ENCODE measurements around the gene LINC00305. TPM values are rescaled to one million over a fixed set of nuclear protein-coding genes. Genes with fewer than 3 reads are reported as not detected.

The LINC00305 gene
- total RNA-seq, 1 donor from 2014 or later, result not detected

DNA sequence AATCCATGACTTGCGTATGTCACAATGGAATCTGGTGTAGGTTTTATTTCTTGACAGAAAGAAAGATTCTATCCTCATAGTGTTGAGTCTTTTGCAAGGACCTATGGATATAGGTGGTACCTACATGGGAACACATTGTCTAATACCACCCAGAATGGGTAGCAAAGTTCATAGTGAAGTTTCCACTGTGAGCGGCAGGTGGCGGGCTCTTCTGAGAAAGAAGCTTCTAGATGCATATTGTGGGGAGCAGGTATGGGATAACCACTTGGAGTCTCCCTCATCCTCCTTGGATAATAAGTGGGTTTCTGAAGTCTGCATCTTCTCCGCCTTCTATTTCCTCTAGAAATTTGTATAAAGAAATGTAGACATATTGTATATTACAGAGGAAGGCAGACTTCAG is 44.9 kb downstream of the LINC00305 start:
- peaks cover 6% of the 10 kb centered on the region for H3K4me1 Mint-ChIP-seq (ENCODE audit: unreplicated experiment)
- H3K36me3 Mint-ChIP-seq, result no peaks in the 10 kb centered on the region
- no peaks in the 10 kb centered on the region for H3K27me3 Mint-ChIP-seq
- peak; percentile 41 for TF ChIP-seq CTCF (conservative IDR thresholded peaks at IDR 0.05)
- peaks cover 7% of the 10 kb centered on the region for H3K9me3 Mint-ChIP-seq
- no peak for DNase-seq (ENCODE audit: extremely low spot score, unreplicated experiment)
- no peak overlapping the region for H3K27ac Mint-ChIP-seq
- H3K4me3 Mint-ChIP-seq, result no peak overlapping the region

DNA sequence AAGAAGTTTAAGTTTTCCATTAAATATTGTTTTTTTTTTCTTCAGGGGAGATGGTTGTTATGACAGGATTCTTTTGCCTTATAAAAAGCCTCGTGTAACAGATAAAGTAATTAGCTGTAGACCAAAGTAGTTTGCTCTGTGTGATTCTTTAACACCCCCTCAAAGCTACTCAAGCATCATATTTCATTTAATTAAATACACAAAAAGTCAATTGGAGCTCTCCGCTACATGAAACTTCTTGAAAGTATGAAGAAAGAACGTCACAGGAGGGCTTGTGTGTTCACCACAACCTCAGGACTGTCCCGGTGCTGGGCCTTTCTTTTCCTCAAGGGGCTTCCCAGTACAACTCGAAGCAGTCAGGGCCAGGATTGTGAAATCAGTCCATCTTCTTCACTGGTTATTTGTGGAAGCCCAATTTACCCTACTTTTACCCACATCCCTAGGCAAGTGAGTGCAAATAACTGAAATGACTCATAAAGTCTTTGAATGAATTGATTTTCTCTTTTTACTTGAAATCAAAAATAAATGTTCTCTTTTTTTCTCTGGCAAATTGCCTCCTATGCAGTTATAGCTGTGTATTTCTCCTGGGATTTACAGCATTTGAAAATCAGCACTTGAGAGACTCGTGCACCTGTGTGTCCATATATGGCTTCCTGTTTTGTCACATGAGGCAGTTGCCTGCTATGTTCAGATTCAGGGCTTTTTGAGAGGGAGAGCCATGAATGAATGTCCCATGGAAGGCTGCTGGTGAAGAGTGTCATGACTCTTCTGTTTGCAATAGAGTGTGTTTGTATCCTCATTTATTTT is 48.6 kb downstream of the LINC00305 start:
- H3K36me3 Mint-ChIP-seq, result no peaks in the 10 kb centered on the region
- no peak for DNase-seq (ENCODE audit: extremely low spot score, unreplicated experiment)
- H3K27me3 Mint-ChIP-seq, result no peaks in the 10 kb centered on the region
- H3K27ac Mint-ChIP-seq, result no peak overlapping the region
- H3K4me1 Mint-ChIP-seq (ENCODE audit: unreplicated experiment), result peaks cover 6% of the 10 kb centered on the region
- H3K9me3 Mint-ChIP-seq, result no peaks in the 10 kb centered on the region
- TF ChIP-seq CTCF (conservative IDR thresholded peaks at IDR 0.05), result no peak
- no peak overlapping the region for H3K4me3 Mint-ChIP-seq

GRCh38 chr18:64099244-64099643 is 49.6 kb downstream of the LINC00305 start:
- no peaks in the 10 kb centered on the region for H3K27me3 Mint-ChIP-seq
- H3K4me1 Mint-ChIP-seq (ENCODE audit: unreplicated experiment), result peaks cover 6% of the 10 kb centered on the region
- H3K36me3 Mint-ChIP-seq, result no peaks in the 10 kb centered on the region
- H3K9me3 Mint-ChIP-seq, result no peaks in the 10 kb centered on the region
- DNase-seq (ENCODE audit: extremely low spot score, unreplicated experiment), result no peak
- TF ChIP-seq CTCF (conservative IDR thresholded peaks at IDR 0.05), result no peak
- H3K27ac Mint-ChIP-seq, result no peak overlapping the region
- H3K4me3 Mint-ChIP-seq, result no peak overlapping the region

DNA sequence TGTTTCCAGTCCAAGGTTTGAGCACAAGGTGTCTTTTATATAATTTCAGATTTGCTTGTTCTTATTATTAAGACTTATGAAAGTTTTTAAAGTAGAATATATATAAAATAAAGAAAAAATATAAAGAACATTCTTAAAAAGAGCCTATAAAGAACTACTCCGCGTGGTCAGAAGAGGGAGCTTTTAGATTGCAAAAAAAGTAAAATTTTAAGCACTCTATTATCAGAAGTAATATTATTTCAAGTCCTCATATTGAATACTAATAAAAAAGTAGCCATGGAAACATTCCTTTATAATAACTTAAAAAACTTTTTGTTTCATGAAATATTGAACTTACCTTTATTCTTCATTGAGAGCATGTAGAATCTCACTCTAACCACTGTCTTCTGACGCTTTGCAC is 51.4 kb downstream of the LINC00305 start:
- no peaks in the 10 kb centered on the region for H3K36me3 Mint-ChIP-seq
- peaks cover 6% of the 10 kb centered on the region for H3K4me1 Mint-ChIP-seq (ENCODE audit: unreplicated experiment)
- no peak overlapping the region for H3K4me3 Mint-ChIP-seq
- TF ChIP-seq CTCF (conservative IDR thresholded peaks at IDR 0.05), result peak; percentile 75
- H3K27ac Mint-ChIP-seq, result no peak overlapping the region
- DNase-seq (ENCODE audit: extremely low spot score, unreplicated experiment), result no peak
- H3K9me3 Mint-ChIP-seq, result no peaks in the 10 kb centered on the region
- H3K27me3 Mint-ChIP-seq, result no peaks in the 10 kb centered on the region

GRCh38 chr18:64095056-64095455 is 53.8 kb downstream of the LINC00305 start:
- no peaks in the 10 kb centered on the region for H3K9me3 Mint-ChIP-seq
- H3K27ac Mint-ChIP-seq, result no peak overlapping the region
- H3K36me3 Mint-ChIP-seq, result no peaks in the 10 kb centered on the region

More at GRCh38 chr18:64095056-64095455, 53.8 kb downstream of the LINC00305 start:
- no peaks in the 10 kb centered on the region for H3K4me1 Mint-ChIP-seq (ENCODE audit: unreplicated experiment)
- H3K27me3 Mint-ChIP-seq, result no peaks in the 10 kb centered on the region
- TF ChIP-seq CTCF (conservative IDR thresholded peaks at IDR 0.05), result no peak
- no peak for DNase-seq (ENCODE audit: extremely low spot score, unreplicated experiment)
- H3K4me3 Mint-ChIP-seq, result no peak overlapping the region
